Left ventricle myocardium inferior (tissue), 1 donor: ENCODE data around the gene DFFB. TPM values are rescaled to one million over a fixed set of nuclear protein-coding genes. Genes with fewer than 3 reads are reported as not detected.

ENCODE experiments used
- DNase-seq: peaks from one replicate; pipeline ENCODE4 v3.0.0-alpha.2; 2020
- H3K27ac ChIP-seq: fragments of 200-600 bp; replicated peaks from 2 replicates; pipeline ENCODE4 v1.8.0; 2021
- H3K27me3 ChIP-seq: fragments of 200-600 bp; 2 replicates; pipeline ENCODE4 v1.8.0; 2021; ENCODE audit warnings: low read depth
- H3K36me3 ChIP-seq: fragments of 200-600 bp; 2 replicates; pipeline ENCODE4 v1.8.0; 2021
- H3K4me1 ChIP-seq: fragments of 200-600 bp; 2 replicates; pipeline ENCODE4 v1.8.0; 2021
- H3K4me3 ChIP-seq: fragments of 200-600 bp; 2 replicates; pipeline ENCODE4 v1.8.0; 2021; ENCODE audit warnings: mild to moderate bottlenecking, moderate library complexity
- H3K9me3 ChIP-seq: fragments of 200-600 bp; replicated peaks from 2 replicates; pipeline ENCODE4 v1.8.0; 2021
- intact Hi-C: fragments of 100-400 bp; cut with micrococcal nuclease; formaldehyde crosslinking; loops from one replicate; pipeline ENCODE4 v1.11.0; 2022
- total RNA-seq: library from RNA; stranded (reverse); fragmentation: NEBNext Ultra II Directional; extraction: Animal tissue kit (Norgen Biotek cat#: 25700); gene quantifications from one replicate; pipeline ENCODE4 v1.2.1, GENCODE V29; 2021
- TF ChIP-seq, protein P1 (sequence below): fragments of 200-600 bp; IDR thresholded peaks from 2 replicates; pipeline ENCODE4 v1.8.0; 2021; ENCODE audit warnings: antibody characterized with exemption, mild to moderate bottlenecking, borderline replicate concordance
- donor health status: DM: no; HTN: yes; CAD: no; lungs with severe emphysema.

The DFFB gene
- total RNA-seq, 1 donor from 2014 or later = 3.3 TPM

DNA sequence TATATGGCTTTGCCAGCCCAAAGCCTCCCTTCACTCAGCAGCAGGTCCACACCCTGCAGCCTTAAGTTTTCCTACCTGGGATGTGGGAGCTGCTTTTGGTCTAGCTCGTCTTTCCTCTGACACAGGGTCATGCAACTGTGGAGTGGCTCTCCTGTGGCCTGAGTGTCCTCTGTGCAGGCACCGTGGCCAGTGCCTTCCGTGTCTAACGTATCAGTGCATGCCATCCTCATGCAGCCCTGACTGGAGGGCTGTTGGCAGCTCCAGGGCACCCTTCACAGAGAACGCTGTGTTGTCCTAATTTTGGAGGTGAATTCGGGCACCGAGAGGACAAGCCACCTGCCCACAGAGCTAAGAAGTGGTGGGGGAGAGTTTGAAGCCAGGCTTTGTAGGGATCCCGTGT lies 68.5 kb downstream of the DFFB start:
- intact Hi-C loops = no loop called here
- Histone ChIP-seq H3K27me3 (peaks cover 62% of the 10 kb centered on the region), H3K4me1 (no peaks in the 10 kb centered on the region), H3K4me3 (no peak overlapping the region), H3K9me3 (no peaks in the 10 kb centered on the region), H3K27ac (no peak overlapping the region), H3K36me3 (no peaks in the 10 kb centered on the region)
- TF ChIP-seq, protein P1, sequence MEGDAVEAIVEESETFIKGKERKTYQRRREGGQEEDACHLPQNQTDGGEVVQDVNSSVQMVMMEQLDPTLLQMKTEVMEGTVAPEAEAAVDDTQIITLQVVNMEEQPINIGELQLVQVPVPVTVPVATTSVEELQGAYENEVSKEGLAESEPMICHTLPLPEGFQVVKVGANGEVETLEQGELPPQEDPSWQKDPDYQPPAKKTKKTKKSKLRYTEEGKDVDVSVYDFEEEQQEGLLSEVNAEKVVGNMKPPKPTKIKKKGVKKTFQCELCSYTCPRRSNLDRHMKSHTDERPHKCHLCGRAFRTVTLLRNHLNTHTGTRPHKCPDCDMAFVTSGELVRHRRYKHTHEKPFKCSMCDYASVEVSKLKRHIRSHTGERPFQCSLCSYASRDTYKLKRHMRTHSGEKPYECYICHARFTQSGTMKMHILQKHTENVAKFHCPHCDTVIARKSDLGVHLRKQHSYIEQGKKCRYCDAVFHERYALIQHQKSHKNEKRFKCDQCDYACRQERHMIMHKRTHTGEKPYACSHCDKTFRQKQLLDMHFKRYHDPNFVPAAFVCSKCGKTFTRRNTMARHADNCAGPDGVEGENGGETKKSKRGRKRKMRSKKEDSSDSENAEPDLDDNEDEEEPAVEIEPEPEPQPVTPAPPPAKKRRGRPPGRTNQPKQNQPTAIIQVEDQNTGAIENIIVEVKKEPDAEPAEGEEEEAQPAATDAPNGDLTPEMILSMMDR = no peak
- no peak for DNase-seq

DNA sequence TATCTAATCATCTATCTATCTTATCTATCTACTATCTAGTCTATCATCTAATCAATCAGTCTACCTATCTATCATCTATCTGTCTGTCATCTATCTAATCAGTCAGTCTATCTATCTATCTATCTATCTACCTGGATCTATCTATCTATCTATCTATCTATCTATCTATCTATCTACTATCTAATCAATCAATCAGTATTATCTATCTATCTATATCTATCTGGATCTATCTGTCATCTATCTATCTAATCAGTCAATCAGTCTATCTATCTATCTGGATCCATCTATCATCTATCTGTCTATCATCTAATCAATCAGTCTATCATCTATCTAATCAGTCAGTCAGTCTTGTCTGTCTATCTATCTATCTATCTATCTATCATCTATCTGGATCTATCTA lies 69.7 kb downstream of the DFFB start:
- H3K4me1 ChIP-seq = no peaks in the 10 kb centered on the region
- intact Hi-C loops = no loop called here
- H3K36me3 ChIP-seq = no peaks in the 10 kb centered on the region
- H3K4me3 ChIP-seq = no peak overlapping the region
- TF ChIP-seq, protein P1 = no peak
- DNase-seq = no peak
- H3K27me3 ChIP-seq = peaks cover 62% of the 10 kb centered on the region
- H3K27ac ChIP-seq = no peak overlapping the region
- H3K9me3 ChIP-seq = no peaks in the 10 kb centered on the region

DNA sequence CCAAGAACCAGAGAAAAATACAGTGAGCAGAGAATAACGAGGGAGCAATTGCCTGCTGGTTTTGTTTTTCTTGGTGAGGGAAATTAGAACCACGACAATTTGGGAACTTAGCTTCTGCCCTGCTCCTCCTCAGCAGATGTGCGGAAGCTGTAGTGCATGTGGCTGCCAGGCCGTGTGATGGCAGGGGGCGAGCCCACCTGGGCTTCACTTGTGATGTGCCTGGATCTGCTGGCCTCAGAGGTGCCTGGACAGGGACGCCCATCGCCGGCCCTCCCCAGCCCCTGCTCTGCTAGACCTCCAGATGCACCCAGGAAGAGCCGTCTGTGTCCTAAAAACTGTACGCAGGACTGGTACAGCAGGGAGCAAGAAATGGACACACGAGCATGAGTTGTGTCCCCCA lies 71.3 kb downstream of the DFFB start:
- H3K4me1 ChIP-seq = no peaks in the 10 kb centered on the region
- intact Hi-C loops = no loop called here
- H3K36me3 ChIP-seq = no peaks in the 10 kb centered on the region
- H3K27me3 ChIP-seq = peaks cover 62% of the 10 kb centered on the region
- TF ChIP-seq, protein P1 = no peak
- no peak overlapping the region for H3K27ac ChIP-seq
- H3K9me3 ChIP-seq = no peaks in the 10 kb centered on the region
- no peak for DNase-seq
- H3K4me3 ChIP-seq = no peak overlapping the region

DNA sequence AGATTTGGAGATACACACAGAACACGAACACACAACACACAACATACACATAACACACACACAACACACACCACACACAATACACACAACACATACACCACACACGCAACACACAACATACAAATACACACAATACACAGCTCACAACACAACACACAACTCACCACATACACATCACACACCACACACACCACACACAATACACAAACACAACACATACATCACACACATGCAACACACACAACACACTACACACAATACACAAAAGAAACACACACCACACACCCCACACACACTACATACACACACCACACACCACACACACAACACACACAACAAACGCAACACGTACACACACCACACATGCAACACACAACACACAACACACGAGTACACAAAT lies 71.8 kb downstream of the DFFB start:
- TF ChIP-seq, protein P1 = no peak
- intact Hi-C loops = no loop called here
- Histone ChIP-seq H3K9me3 (no peaks in the 10 kb centered on the region), H3K36me3 (no peaks in the 10 kb centered on the region), H3K27ac (no peak overlapping the region), H3K4me3 (no peak overlapping the region), H3K4me1 (no peaks in the 10 kb centered on the region), H3K27me3 (peaks cover 62% of the 10 kb centered on the region)
- no peak for DNase-seq

DNA sequence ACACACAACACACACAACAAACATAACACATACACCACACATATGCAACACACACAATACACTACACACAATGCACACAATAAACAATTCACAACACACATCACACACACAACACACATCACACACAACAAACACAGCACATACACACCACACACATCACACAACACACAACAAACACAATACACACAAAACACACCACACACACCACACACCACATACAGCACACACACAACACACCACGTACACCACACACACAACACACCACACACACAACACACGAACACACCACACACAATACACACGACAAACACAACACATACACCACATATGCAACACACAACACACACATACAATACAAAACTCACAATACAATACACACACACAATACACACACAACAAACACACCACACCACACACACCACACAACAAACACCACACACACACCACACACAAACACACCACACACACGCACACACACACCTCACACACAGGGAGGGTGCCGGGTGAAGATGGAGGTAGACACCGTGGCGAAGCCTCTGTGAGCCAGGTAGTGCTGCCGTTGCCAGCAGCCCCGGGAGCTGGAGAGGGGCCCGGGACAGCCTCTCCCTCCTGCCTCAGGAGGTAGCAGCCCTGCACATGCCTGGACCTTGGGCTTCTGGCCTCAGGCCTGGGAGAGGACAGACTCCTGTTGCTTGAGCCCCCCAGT lies 73.2 kb downstream of the DFFB start:
- Histone ChIP-seq H3K9me3 (no peaks in the 10 kb centered on the region), H3K27me3 (peaks cover 62% of the 10 kb centered on the region), H3K27ac (no peak overlapping the region), H3K4me1 (no peaks in the 10 kb centered on the region), H3K36me3 (no peaks in the 10 kb centered on the region), H3K4me3 (no peak overlapping the region)
- intact Hi-C loops = no loop called here
- DNase-seq = no peak
- TF ChIP-seq, protein P1 = no peak
